Measurements from ENCODE around the gene SLC25A17. TPM values are rescaled to one million over a fixed set of nuclear protein-coding genes. Genes with fewer than 3 reads are reported as not detected.

Gene SLC25A17
- total and polyA plus RNA-seq, 10 donors, result 11.4 to 16.1 (median 13.8) TPM

GRCh38 chr22:40844951-40845350 is 25.8 kb upstream of the SLC25A17 start:
- H3K9me3 ChIP-seq, result no peaks in the 10 kb centered on the region
- H3K4me1 ChIP-seq, result no peaks in the 10 kb centered on the region
- no peak overlapping the region for H3K4me3 ChIP-seq
- WGBS, 5 donors, result 94 to 99% (median 95%) methylated on average over 3 of the region's 3 CpGs
- TF ChIP-seq, protein P1, sequence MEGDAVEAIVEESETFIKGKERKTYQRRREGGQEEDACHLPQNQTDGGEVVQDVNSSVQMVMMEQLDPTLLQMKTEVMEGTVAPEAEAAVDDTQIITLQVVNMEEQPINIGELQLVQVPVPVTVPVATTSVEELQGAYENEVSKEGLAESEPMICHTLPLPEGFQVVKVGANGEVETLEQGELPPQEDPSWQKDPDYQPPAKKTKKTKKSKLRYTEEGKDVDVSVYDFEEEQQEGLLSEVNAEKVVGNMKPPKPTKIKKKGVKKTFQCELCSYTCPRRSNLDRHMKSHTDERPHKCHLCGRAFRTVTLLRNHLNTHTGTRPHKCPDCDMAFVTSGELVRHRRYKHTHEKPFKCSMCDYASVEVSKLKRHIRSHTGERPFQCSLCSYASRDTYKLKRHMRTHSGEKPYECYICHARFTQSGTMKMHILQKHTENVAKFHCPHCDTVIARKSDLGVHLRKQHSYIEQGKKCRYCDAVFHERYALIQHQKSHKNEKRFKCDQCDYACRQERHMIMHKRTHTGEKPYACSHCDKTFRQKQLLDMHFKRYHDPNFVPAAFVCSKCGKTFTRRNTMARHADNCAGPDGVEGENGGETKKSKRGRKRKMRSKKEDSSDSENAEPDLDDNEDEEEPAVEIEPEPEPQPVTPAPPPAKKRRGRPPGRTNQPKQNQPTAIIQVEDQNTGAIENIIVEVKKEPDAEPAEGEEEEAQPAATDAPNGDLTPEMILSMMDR (IDR thresholded peaks at IDR 0.05 in 8 of 11, conservative IDR thresholded peaks at IDR 0.05 in 3 of 11), result no peak
- TF ChIP-seq POLR2A (IDR thresholded peaks at IDR 0.05), result no peak
- intact Hi-C loops (cut with DNase I; ENCODE audit: low total_unique reads), result no loop called here
- no peak overlapping the region for H3K27ac ChIP-seq
- H3K27me3 ChIP-seq (replicated peaks in 1 of 7), result no peaks in the 10 kb centered on the region
- peaks cover 0 to 100% (median 92%) of the 10 kb centered on the region in 6 donors for H3K36me3 ChIP-seq
- no peak for DNase-seq

DNA sequence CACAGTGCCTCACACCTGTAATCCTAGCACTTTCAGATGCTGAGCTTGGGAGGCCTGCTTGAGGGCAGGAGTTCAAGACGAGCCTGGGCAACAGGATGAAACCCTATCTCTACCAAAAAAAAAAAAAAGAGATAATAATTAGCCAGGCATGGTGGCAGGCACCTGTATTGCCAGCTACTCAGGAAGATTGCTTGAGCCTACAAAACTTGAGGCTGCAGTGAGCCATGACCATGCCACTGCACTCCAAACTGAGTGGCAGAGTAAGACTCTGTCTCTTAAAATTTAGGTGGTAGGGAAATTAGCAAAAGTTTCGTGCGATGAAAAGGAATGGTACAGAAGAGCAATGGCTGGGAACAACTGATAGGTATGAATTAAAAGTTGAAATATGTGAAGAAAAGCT is 19.3 kb upstream of the SLC25A17 start:
- no peaks in the 10 kb centered on the region for H3K9me3 ChIP-seq
- H3K4me1 ChIP-seq, result no peaks in the 10 kb centered on the region
- H3K36me3 ChIP-seq, result peaks cover 0 to 100% (median 95%) of the 10 kb centered on the region in 6 donors
- no peak overlapping the region for H3K4me3 ChIP-seq
- H3K27me3 ChIP-seq (replicated peaks in 1 of 7), result no peaks in the 10 kb centered on the region
- no peak overlapping the region for H3K27ac ChIP-seq
- TF ChIP-seq POLR2AphosphoS5 (IDR thresholded peaks at IDR 0.05) (no peak), POLR2A (IDR thresholded peaks at IDR 0.05) (no peak)
- TF ChIP-seq, protein P1 (IDR thresholded peaks at IDR 0.05 in 8 of 11, conservative IDR thresholded peaks at IDR 0.05 in 3 of 11), result no peak
- intact Hi-C loops (cut with DNase I; ENCODE audit: low total_unique reads), result no loop called here
- DNase-seq, result no peak
- WGBS, 5 donors, result 88 to 94% (median 90%) methylated on average over 3 of the region's 3 CpGs

DNA sequence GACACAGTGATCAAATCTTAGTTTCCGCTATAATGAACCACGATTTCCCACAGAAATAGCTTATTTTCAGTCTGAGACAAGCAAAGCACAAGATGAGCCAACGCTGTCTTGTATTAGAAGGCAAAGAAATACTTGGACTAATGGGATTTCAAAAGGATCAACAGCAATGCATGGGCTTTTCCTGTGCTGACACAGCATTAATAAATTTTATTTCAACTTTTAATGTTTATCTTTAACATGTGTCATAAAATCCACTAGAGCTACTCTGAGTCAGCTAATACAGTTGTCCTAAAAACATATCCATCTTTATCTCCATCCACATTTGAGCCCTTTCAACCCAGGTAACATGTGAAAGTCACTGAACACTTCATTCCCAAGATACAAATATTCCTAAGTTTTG is 15.5 kb upstream of the SLC25A17 start:
- no peaks in the 10 kb centered on the region for H3K9me3 ChIP-seq
- TF ChIP-seq POLR2A (IDR thresholded peaks at IDR 0.05) (no peak), POLR2AphosphoS5 (IDR thresholded peaks at IDR 0.05) (no peak)
- TF ChIP-seq, protein P1 (IDR thresholded peaks at IDR 0.05 in 8 of 11, conservative IDR thresholded peaks at IDR 0.05 in 3 of 11), result no peak
- intact Hi-C loops (cut with DNase I; ENCODE audit: low total_unique reads), result no loop called here

GRCh38 chr22:40829131-40829530 is 10.0 kb upstream of the SLC25A17 start:
- H3K4me3 ChIP-seq, result no peak overlapping the region
- H3K9me3 ChIP-seq, result no peaks in the 10 kb centered on the region
- no peak for DNase-seq
- TF ChIP-seq POLR2A (IDR thresholded peaks at IDR 0.05) (no peak), POLR2AphosphoS5 (IDR thresholded peaks at IDR 0.05) (no peak)
- TF ChIP-seq, protein P1 (IDR thresholded peaks at IDR 0.05 in 8 of 11, conservative IDR thresholded peaks at IDR 0.05 in 3 of 11), result no peak
- no peak overlapping the region for H3K27ac ChIP-seq
- WGBS, 5 donors, result 74 to 84% (median 80%) methylated on average over 6 of the region's 6 CpGs
- intact Hi-C loops (cut with DNase I; ENCODE audit: low total_unique reads), result no loop called here
- H3K27me3 ChIP-seq (replicated peaks in 1 of 7), result no peaks in the 10 kb centered on the region
- no peaks in the 10 kb centered on the region for H3K4me1 ChIP-seq
- H3K36me3 ChIP-seq, result peaks cover 0 to 100% (median 87%) of the 10 kb centered on the region in 6 donors

More for the DNA sequence above, 15.5 kb upstream of the SLC25A17 start:
- Histone ChIP-seq H3K27me3 (replicated peaks in 1 of 7) (no peaks in the 10 kb centered on the region), H3K4me1 (no peaks in the 10 kb centered on the region), H3K36me3 (peaks cover 0 to 100% (median 95%) of the 10 kb centered on the region in 6 donors), H3K4me3 (no peak overlapping the region), H3K27ac (no peak overlapping the region)
- WGBS, 5 donors, result 95 to 98% (median 97%) methylated on average over 3 of the region's 3 CpGs
- no peak for DNase-seq
